Medulla oblongata (tissue), 1 donor: ENCODE results near the gene ICE1.
"Not testable (repeated sequence)": the region's sequence is repeated elsewhere in the genome, so short reads cannot be mapped to it uniquely, and the experiment has no call there.

ENCODE experiments used
- DNase-seq: peaks from one replicate; pipeline ENCODE4 v3.0.0-alpha.2; 2015; ENCODE audit errors: extremely low spot score

ICE1 gene

DNA sequence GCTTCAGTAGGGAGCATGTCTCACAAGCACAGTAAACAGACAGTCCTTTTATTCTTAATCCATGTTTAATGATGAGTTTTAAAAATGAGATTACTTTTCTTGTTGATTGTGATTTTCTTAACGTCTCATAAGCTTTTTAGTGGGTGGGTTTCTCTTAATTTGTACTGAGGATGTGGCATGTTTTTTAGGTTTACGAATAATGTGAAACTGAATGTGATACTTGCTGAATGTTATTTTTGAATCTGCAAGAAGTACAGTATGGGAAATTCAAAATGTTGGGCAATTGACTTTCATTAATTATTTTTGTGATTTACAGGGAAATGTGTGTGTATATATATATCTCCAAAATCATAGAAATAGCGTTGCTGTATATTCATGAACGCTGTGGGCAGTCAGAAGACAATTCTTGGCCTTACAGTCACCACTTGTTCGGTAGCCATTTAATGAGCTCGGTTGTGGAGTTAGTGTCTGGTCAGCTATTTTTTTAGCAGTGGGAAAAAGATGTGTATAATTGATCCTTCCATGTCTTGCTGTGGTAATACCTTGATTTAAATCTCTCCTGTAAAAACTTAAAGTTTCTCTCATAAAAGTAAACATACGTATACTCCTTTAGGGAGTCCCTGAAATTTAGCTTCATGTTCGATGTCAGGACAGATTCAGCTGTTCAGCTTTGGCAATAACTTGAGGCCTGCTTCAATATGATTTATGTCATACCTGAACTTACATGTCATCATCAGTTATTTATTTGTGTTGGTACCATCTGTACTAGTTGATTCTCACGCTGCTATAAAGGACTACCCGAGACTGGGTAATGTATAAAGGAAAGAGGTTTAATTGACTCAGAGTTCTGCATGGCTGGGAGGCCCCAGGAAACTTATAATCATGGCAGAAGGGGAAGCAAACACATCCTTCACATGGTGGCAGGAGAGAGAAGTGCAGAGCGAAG is 15.0 kb downstream of the ICE1 start:
- no peak for DNase-seq

DNA sequence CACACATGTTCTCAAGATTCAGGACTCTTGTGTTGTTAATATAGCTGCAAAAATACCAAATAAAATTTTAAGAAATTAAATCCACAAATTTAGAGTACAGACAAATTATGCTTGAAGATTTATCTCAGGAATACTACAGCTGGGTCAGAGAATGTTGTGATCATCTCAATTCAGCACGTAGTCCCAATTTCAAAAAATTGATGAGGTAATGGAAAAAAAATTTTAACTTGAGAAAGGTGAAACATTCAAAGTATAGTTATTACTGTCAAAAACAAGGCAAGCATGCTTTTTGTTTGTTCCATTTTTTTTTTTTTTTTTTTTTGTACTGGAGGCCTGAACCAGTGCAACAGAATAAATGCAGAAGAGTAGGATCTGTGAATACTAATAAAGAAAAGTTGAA is 29.4 kb downstream of the ICE1 start:
- no peak for DNase-seq

DNA sequence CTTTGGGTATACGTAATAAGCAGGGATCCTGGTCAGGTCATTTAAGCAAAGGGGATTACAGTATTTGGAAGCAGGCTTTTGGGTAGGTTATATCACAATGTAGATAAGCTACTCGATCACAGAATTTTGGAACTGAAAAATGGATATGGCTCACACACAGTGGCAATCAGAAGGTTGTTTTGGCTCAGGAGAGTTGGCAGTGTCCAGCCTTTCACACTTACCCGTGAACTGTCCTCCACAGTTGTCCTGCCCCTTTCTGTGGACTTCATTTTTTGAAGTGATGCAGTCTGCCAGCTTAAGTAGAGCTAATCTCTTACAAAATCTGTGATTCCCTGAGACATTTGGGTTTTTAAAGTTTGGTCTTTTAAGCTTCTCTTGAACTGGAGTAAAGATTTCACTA is 30.7 kb downstream of the ICE1 start:
- no peak for DNase-seq

DNA sequence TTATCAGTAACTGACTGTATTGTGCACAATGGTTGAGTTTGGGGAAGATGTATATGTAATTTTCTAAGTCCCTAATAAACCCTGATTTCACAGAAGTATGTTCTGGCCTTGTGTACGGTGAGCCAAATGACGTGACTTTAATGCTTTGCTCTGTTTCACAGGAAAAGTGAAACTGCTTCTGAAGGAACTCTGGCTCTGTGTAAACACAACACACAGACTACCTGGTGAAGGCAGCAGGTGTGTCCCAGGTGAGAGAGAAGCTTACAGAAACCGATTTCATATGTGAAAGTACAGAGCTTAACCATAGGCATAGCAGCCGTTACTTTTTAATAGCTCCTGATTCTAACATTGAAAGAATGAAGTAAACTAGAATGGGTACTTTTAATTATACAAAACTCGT is 31.9 kb downstream of the ICE1 start:
- DNase-seq: no peak

DNA sequence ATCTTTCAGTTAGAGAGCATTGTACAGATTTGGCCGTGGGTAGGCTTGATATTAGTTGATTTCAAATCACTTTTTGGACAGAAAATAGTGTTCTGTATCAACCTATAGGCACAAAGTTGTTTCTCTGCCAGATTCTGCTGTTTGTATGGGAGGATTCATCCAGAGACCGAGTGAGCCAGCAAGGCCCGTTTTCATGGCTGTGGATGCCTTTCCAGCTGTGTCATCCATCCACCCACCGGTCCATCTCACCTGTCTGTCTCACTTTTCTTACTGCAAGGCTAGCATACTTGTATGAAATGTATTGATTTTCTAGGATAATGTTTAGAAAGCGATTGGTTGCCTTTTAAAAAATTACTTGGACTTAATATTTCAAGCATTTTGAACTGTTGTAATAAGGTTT is 34.4 kb downstream of the ICE1 start:
- no peak for DNase-seq

DNA sequence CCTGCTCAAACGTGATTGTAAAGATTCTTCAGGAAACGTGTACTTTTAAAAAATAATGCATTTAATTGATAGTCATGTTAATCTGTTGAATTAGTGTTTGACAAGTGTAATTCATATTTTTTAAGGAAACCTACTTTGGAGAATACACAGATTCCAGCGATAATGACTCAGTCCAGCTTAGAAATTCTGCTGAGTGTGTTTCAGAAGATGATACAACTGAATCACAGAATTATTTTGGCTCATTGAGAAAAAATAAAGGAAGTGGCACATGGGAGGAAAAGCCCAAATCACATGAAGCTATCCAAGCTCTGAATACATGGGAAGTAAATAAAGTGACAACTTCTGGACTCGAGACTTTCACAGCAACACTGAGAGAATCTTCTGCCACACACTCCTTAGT is 37.8 kb downstream of the ICE1 start:
- DNase-seq: no peak

DNA sequence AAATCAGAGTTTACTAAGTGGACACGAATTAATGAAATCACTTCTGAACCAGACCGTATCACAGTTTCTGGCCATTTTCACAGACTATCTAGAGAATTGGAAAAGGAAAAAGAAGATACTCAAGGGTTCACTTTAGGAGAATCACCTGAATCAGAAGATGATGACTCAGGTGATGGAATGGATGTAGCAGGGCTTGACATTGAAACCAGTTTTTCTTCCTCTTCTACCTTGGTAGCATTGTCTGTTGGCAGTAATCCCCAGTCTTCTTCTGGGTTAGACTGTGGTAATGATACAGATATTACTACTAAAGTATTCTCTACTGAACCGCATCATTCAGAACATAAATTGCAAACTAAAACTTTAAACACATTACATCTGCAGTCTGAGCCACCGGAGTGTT is 38.5 kb downstream of the ICE1 start:
- no peak for DNase-seq

DNA sequence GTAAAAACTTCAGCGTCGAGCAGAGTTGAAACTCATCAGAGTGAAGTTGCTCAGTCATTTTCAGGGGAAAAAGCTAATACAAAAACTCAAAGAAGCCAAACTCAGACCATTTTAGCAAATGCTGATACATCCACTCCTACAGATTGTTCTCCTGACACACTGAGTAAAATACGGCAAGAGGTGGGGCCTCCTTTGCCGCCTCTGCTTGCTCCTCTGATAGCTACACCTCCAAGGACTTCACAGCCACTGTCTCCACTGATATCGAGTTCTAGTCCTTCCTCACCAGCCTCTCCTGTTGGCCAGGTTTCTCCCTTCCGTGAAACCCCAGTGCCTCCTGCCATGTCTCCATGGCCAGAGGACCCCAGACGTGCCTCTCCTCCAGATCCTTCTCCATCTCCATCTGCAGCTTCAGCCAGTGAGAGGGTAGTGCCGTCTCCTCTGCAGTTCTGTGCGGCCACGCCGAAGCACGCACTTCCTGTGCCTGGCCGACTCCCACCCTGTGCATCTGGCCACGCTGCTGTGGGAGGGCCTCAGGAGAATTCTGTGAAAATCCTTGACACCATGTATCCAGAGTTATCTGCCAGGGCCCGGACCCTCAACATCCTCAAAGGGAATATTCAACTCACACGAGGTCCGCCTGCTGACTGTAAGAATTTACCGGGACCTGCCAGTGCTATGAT is 41.7 kb downstream of the ICE1 start:
- DNase-seq: no peak

DNA sequence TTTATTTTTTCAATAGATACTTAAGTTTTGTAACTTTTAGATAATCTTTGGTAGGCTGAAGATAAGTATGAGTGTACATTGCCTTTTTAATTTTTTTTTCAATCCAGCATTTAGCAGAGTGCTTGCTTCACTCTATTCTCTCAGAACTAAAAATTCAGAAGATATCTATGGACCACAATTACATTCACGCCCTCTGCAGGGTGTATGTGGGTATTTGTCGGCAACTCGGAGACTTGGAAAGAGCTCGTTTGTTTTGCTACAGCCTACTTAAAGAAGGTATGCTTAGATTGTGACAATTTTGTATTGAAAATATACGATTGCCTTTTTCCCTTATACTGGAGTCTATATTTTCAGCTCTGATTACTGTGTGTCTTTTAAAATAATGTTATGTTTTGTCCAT is 43.8 kb downstream of the ICE1 start:
- no peak for DNase-seq

DNA sequence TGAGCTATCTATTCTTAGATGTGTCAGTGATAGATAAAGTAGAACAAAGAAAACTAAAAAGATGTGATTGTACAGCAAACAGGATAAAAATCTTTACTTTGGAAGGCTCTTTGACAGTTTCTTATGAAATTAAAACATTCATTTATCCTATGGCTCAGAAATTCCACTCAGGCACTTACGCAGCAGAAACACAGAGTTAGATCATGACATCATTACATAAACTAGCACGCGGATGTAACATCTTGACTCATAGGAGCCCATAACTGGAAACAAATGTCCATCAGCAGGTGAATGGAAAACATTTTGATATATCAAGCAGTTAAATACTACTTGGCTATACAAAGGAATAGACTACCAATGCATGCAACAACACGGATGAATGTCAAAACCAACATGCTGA is 45.3 kb downstream of the ICE1 start:
- no peak for DNase-seq

DNA sequence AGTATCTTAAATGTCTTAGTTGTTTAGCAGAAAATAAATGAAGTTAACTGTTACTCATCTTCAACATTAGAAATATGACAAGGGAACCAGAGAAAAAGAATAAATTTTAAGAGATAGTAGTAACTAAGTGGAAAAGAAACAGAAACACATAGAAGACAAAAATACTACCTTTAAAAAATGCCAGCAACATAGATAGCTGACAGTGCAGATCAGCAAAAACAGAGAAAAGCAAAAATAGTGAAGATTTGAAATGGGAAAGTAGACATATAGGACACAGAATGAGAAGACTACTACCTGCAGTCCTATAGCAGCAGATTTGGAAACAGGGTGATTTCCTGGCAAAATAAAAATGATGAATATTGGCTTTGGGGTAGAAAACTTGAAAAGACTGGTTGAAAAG is 48.5 kb downstream of the ICE1 start:
- no peak for DNase-seq

DNA sequence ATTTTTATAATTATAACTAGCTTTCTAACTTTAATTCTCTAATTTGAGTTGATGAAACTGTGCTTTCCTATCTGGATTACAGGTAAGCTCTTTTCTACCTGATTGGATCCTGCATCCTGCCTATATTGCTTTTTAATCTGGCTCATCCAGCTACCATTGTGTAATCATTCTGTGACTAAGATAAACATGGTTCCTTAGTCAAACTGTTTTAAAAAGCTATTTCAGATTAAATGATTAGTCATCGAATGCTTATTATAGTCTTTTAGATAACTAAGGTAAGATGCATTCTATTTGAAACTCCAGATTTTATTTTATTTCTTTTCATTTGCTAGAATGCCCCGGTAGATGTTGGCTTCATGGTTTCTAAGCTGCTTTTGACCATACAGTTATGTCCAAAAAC is 50.7 kb downstream of the ICE1 start:
- DNase-seq: no peak

DNA sequence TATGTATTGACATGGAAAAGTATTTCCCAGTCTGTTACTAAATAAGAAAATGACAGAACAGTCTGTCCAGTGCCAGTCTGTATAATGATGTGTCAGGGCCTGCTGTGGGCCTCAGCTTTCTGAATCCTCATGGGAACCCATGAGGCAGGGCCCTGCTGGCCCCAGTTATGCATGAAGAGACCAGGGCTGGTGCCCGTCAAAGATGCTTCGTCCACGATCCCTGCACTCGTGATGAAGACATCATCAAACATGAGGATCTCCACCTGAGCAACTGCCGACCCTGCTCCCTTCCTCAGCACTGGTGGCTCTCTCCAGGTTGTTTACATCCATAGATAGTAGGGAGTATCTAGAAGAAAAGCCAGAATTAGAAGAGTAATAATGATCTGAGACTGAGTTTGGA is 52.5 kb downstream of the ICE1 start:
- no peak for DNase-seq

DNA sequence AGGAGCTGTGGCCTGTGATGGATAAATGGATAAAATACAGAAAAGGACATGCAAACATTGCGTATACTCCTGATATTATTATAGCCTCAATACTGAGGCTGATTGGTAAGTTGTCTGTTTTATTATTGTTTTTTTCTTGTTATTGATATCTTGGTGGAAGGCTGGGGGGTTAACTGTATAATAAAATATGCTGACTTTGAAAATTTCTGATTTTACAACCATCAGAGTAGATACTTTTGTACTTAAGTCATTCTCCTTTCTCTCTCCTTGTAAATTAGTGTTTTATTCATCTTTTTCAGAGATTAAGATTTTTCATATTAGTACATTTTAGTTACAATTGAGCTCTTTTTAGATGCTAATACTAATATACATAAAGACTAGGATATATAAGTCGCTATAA is 53.5 kb downstream of the ICE1 start:
- no peak for DNase-seq

DNA sequence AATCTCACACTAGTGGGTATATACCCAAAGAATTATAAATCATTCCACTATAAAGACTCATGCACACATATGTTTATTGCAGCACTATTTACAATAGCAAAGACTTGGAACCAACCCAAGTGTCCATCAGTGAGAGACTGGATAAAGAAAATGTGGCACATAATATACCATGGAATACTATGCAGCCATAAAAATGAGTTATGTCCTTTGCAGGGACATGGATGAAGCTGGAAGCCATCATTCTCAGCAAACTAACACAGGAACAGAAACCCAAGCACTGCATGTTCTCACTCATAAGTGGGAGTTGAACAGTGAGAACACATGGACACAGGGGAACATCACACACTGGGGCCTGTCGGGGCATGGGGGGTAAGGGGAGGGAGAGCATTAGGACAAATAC is 57.1 kb downstream of the ICE1 start:
- not testable (repeated sequence) for DNase-seq

DNA sequence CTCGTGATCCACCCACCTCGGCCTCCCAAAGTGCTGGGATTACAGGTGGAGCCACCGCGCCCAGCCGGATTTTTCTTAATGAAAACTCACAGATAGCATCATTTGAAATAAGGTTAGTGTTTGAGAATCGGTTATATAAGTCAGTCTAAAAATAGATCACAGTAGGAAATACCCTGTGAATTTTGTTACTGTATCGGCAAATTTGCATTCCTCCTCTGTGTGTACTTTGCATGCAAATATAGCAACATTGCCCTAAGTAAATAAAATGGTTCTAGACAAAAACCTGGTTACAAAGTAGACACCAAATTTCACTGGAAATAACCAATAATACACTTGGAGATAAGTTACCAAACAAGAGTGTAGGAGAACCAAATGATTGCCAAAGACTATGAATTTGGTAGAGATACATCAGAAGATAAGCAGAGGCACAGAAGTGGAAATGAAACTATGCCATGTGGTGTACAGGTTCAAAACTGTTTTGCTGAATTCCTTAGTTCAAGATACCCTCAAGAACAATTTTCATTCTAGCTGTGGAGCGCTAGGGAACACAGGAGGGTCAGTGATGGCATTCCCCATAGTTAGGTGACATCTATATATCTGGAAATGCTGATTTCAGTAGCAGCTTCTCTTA is 58.1 kb downstream of the ICE1 start:
- DNase-seq: no peak

DNA sequence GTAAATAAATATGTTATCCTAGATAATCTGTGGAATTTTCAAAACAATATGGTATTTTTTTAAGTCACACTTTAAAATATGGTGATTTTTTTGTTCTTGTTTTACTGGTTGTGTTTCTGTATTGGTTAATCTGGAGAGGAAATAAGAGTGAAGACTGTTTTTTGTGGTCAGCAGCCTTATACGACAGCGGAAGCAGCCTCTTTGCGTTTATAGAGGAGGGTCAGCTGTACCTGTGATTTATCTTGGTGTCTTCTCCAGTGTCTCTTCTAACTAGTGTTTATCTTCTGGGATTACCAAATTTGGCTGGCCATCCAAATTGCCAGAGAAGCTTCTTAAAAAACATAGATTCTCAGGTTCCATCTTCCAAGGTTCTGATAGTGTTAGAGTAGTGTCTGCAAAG is 58.7 kb downstream of the ICE1 start:
- no peak for DNase-seq

DNA sequence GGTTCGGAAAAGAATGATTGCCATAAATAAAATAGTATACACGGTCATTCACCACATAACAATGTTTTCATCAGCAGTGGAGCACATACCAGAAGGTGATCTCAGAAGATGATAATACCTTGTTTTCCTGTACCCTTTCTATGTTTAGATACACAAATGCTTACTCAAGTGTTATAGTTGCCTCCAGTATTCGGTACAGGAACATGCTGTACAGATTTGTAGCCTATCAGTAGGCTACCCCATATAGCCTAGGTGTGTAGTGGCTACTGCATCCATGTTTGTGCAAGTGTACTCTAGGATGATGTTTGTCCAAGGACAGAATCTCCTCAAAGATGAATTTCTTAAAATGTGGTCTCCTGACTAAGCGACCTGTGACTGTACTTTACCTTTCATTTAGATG is 59.2 kb downstream of the ICE1 start:
- DNase-seq: no peak

DNA sequence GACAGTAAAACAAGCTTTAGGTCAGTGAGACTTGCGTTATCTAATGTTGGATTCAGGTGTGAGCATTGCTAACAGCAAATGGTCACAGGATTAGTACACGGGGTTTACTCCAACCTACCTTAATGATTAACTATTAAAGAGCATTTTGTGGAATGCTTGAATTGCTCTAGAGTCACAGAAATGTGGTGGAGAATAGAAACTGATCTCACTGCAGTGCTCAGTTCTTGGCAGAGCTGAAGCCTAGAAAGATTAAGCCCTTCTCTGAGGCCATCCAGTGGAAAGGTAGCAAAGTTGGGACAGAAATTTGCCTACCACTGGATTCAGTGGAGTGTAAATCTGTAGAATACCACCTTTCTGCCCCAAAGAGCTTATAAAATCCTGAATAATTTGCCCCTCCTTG is 60.9 kb downstream of the ICE1 start:
- DNase-seq: no peak

DNA sequence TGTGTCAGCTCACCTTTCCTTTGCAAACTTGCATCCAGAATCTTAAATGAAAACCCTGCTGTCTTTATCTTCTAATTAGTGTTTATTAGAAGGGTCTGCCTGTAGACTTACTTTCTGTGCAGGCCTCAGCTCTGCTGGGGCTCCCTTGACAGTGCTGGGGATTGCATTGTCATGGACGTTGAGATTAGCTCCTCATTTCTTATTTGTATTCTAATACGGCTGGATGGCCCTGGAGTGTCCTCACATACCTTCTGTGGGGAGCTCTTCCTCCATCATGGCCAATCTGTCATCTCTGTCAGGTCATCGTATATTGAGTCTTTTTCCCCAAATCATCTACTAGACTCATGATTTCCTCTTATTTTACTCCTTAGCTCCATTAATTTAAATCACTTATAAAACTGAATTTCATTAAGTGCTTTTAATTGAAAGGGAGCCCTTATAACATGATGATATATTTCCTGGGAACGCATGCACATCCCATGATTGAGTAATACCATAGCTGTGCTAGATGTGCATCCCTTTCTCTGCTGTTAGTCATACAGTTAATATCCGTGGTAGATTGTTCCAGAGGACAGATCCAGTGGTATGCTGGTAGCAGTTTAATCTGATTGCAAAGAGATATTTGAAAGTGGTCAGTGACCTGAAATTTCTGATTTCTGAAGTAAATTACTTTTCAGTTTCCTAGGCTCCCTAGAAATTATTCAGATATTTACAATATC is 61.6 kb downstream of the ICE1 start:
- DNase-seq: no peak

DNA sequence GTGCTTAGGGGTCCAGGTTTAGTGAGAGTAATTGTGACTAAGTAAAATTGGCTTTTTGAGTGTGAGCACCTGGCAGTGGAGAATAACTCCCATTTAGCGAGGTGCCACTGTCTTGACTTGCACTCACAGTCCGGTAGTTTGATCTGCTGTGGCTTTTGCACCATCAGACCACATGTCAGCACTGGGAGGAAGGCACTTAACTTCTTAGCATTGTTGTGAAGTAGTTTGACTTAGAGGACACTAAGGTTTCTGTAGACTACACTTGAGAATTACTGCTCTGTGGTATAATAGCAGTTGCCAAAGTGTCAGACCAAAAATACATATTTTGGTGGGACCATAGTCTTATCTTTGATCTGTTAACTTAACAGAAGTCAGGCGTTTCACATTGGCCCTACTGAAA is 63.6 kb downstream of the ICE1 start:
- DNase-seq: no peak
